ENCODE data around the gene LPIN1.

LPIN1 gene

DNA sequence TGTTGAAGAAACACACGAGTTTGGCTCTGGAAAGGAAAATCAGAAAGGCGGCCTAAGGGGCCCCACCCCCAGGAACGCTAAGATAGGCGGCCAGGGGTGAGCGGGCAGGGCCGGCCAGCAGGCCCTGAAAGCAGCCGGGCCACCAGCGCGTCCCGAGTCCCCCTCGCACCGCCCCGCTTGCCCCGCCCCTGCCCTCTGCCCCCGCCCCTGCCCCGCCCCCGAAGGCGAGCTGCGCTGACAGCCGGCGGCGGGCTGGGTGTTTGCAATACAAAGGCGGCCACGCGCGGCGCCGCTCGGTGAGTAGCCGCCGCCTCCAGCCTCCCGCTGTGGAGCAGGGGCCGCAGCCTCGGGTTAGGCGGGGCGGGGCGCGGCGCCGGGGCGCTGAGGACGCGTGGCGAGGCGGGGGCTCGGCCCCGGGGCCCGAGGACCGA is at the start of gene LPIN1:
LPIN1 (plus strand) TSS at position 257 of the 431 bp plus-strand sequence. CDS start 18,910 bp downstream, outside the sequence.
- DNase-seq: peak; percentile 33

- no peak for DNase-seq
Observed at GRCh38 chr2:11696736-11697102, 49.7 kb upstream of the LPIN1 start.

- DNase-seq: peak; percentile 71
Observed at GRCh38 chr2:11697103-11697871, 49.1 kb upstream of the LPIN1 start.

- no peak for DNase-seq
Observed at GRCh38 chr2:11698009-11698922, 48.2 kb upstream of the LPIN1 start.

- DNase-seq: no peak
Observed at GRCh38 chr2:11699686-11700670, 46.5 kb upstream of the LPIN1 start.

DNA sequence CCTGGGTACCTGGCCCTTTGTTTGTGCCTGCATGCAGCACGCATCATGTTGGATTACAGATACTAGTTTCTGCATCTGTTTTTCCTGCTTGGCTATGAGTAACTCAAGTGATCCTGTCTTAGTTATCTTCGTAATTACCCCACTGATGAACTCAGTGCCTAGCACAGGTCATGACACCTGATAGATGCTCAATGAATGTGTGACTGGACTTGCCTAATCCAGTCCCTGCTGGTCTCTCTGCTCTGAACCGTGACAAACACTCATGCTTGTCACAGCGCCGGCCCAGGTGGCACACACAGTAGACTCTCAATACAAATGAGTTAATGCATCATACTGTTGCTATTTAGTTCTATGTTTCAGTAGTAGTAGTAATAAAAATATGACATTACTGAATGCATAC is 45.2 kb upstream of the LPIN1 start:
- no peak for DNase-seq

DNA sequence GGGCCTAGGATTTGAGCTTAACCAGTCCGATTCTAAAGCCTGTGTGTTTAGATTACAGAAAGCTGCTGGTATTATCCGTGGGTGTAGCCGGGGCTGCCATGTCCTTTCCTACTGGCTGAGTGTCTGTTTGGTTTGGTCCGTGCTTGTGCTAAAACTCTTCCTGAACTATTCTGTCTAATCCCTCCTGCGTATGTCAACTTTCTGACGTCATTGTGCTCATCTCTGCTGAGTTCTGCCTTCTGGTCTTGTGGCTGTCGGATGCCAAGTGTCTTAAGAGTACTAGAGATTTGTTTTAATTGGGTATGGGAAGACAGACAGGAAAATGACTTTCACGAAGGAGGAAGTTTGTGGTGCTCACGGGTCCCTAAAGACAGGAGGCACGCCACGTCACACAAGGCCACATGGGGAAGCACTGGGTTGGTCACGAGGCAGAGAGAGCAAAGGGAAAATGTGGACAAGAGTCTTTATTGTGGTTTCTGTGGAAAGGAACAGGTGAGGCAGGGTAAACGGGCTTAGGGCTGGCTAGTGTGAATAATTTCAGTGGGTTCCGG is 44.6 kb upstream of the LPIN1 start:
- DNase-seq: no peak

- no peak for DNase-seq
Observed at GRCh38 chr2:11702946-11703345, 43.5 kb upstream of the LPIN1 start.

- peak; percentile 64 for DNase-seq
Observed at GRCh38 chr2:11703700-11704099, 42.7 kb upstream of the LPIN1 start.

- no peak for DNase-seq
Observed at GRCh38 chr2:11705063-11705462, 41.4 kb upstream of the LPIN1 start.

- no peak for DNase-seq
Observed at GRCh38 chr2:11705711-11706110, 40.7 kb upstream of the LPIN1 start.

- DNase-seq: no peak
Observed at GRCh38 chr2:11708106-11708505, 38.3 kb upstream of the LPIN1 start.

- no peak for DNase-seq
Observed at GRCh38 chr2:11709293-11709692, 37.1 kb upstream of the LPIN1 start.

DNA sequence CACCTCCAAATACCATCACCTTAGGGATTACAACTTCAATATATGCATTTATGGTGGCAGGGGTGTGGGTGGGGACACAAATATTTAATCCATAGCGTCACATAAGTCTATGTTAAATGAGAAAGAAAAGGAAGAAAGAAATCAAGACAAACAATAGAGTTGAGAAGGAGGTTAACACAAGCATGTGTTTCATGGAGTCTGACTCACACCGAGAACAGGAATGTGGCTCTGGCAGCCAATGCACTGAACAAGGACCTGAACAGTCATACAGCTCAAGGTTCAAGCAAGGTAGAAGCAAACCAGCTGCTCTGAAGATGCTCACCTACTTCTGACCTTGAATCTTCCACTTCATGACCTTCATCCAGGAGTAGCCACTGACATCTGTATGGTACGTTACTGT is 36.2 kb upstream of the LPIN1 start:
- peak; percentile 56 for DNase-seq

DNA sequence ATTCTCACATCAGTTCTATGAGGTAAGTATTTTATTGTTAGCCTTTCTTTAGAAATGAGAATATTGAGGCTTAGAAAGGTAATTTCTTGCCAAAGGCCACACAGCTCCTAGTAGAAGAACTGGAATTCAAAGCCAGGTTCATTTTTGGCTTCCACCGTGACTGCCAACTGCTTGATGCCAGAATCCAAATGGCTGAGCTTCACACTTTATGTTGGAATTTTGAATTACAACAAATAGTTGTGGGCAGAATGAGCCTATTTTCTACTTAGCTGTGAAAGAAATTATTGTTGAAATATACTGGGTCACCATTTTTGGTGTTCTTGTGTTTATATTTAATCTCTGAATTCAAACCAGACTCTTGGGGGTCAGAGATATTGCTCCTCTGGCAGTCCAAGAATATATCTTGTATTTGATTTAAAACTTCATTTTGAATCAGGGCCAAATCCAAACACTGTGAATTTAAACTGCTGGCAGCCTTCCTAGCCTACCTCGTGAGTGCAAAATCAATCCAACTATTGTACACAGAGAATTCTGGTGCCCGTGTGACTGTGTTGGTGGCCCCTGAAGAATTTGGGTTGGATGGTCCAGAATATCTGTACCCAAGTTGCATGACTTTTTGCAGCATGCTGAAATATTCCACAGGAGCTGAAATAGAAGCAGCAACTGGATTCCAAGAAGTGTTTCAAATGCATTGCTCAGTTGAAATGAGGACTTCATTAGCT is 35.6 kb upstream of the LPIN1 start:
- no peak for DNase-seq

DNA sequence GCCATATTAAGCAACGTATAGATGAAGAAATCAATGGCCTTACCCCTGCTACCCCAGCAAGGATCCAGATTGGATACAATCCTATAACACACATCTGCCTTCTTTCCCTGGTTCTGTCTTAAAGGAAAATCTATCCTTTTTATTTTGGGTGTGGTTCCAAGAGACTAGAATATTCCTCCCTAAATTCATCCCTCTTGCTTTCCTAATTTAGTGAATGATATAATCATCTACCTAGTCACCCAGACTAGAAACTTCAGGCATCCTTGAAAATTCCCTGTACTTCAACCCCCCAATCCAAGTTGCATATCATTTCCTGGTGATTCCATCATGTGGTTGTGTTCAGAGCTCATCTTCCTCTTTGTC is 35.1 kb upstream of the LPIN1 start:
- no peak for DNase-seq

- no peak for DNase-seq
Observed at GRCh38 chr2:11711751-11712150, 34.7 kb upstream of the LPIN1 start.

DNA sequence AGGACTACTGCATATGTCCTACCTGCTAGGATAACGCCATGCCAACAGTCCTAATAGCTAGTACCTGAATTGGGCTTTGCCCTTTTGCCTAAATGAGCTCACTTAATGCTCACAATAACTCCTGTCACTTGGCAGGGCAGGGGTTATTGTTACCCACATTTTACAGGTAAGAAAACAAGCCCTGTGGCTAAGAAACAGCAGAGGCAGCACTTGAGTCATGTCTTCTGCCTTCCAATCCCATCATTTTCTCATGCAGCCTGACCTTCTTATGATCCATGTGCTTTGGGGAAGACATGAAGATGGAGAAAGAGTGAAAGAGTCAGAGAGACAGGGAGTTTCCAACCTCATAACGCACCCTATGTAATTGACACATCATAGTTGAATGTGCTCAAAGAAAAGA is 33.6 kb upstream of the LPIN1 start:
- no peak for DNase-seq

DNA sequence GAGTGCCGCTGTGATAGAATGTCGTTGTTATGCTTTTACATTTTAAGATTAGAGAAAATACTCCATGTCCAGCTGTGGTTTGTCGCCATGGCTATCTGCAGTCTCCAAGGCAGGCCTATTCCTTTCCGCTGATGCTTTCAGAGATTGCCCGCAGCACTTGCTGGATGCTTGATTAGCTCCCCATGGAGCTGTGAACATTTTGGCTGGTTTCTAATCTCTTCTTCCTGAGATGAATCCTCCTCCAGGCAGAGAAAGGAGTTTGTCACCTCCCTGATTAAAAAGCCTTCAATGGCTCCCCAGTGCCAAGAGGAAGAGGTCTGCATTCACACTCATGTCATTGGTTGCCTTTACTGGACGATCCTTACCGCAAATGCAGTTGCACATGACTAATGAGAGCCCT is 32.6 kb upstream of the LPIN1 start:
- no peak for DNase-seq

GRCh38 chr2:11715987-11716652 is 30.3 kb upstream of the LPIN1 start:
- DNase-seq: no peak

- DNase-seq: no peak
Observed at GRCh38 chr2:11716689-11717321, 29.6 kb upstream of the LPIN1 start.
